H1 (cell line): Measurements from ENCODE around the gene HOXB8. TPM values are rescaled to one million over a fixed set of nuclear protein-coding genes. Genes with fewer than 3 reads are reported as not detected.

Source experiments
- CTCF ChIA-PET: fragments of 300-600 bp; sonication (Branson Sonifier 250); formaldehyde crosslinking; loops from one replicate; lab custom pipeline; 2021; ENCODE audit not compliant: partially characterized antibody; lab: Charles Lee
- POLR2A ChIA-PET: fragments of 300-600 bp; sonication (Branson Sonifier 250); formaldehyde crosslinking; loops from one replicate; lab custom pipeline; 2021; ENCODE audit warnings: inconsistent platforms; ENCODE audit not compliant: partially characterized antibody; lab: Charles Lee
- DNase-seq, 2 experiments: peaks; one replicate each; pipeline versions ENCODE4 v3.0.0 to v3.0.0-alpha.2; 2010 to 2022; ENCODE audit warnings: low spot score in 2 of 2, low read depth in 1 of 2, mixed read lengths in 1 of 2
- FAIRE-seq: peaks from 2 replicates; lab custom pipeline; 2011; peaks lifted over from hg19 to GRCh38; lab: Jason Lieb, UNC
- H2AFZ ChIP-seq: 2 replicates; pipeline ENCODE4 v1.8.1; 2012; ENCODE audit warnings: low read length, inconsistent platforms
- H2AK5ac ChIP-seq: 2 replicates; pipeline ENCODE4 v1.6.1; 2013; ENCODE audit warnings: low read depth, low read length
- H2BK120ac ChIP-seq: replicated peaks from 2 replicates; pipeline ENCODE3; 2013; ENCODE audit warnings: low read depth, low read length, inconsistent platforms
- H2BK12ac ChIP-seq: 2 replicates; pipeline ENCODE4 v1.6.1; 2013; ENCODE audit warnings: low read depth, low read length
- H2BK15ac ChIP-seq: 2 replicates; pipeline ENCODE4 v1.6.1; 2013; ENCODE audit warnings: low read length
- H2BK20ac ChIP-seq: 2 replicates; pipeline ENCODE4 v1.6.1; 2013; ENCODE audit warnings: low read length
- H2BK5ac ChIP-seq: 2 replicates; pipeline ENCODE4 v1.6.1; 2013; ENCODE audit warnings: low read depth, low read length
- H3K14ac ChIP-seq: 2 replicates; pipeline ENCODE4 v1.6.1; 2013; ENCODE audit warnings: inconsistent platforms; ENCODE audit not compliant: insufficient read length
- H3K18ac ChIP-seq: 2 replicates; pipeline ENCODE4 v1.6.1; 2013; ENCODE audit warnings: low read length; ENCODE audit errors: extremely low read depth
- H3K23ac ChIP-seq: 2 replicates; pipeline ENCODE4 v1.6.1; 2013; ENCODE audit warnings: inconsistent platforms; ENCODE audit not compliant: insufficient read length
- H3K23me2 ChIP-seq: 2 replicates; pipeline ENCODE4 v1.6.1; 2013; ENCODE audit warnings: low read depth, low read length
- H3K27ac ChIP-seq: 2 replicates; pipeline ENCODE4 v1.6.1; 2011; ENCODE audit warnings: low read depth, low read length, inconsistent platforms
- H3K27me3 ChIP-seq, 4 experiments: replicated peaks in 1 of 4; 1 replicate in 1 of 4; 2 replicates in 3 of 4; pipeline versions ENCODE4 v1.6.1 to v1.8.1; 2011 to 2013; ENCODE audit warnings: low read length in 3 of 4, mild to moderate bottlenecking in 3 of 4, inconsistent platforms in 2 of 4, mixed read lengths in 2 of 4, moderate library complexity in 1 of 4; ENCODE audit not compliant: control insufficient read depth in 3 of 4, insufficient read depth in 3 of 4; ENCODE audit errors: extremely low read depth in 1 of 4
- H3K36me3 ChIP-seq, 4 experiments: 2 replicates each; pipeline versions ENCODE4 v1.6.1 to v1.8.1; 2011 to 2013; ENCODE audit warnings: mild to moderate bottlenecking in 4 of 4, low read length in 3 of 4, moderate library complexity in 2 of 4, control low read depth in 1 of 4, inconsistent platforms in 1 of 4; ENCODE audit not compliant: insufficient read depth in 4 of 4, control insufficient read depth in 2 of 4
- H3K4ac ChIP-seq: replicated peaks from 2 replicates; pipeline ENCODE3; 2013; ENCODE audit warnings: low read length, low read depth, mixed read lengths, inconsistent platforms; ENCODE audit not compliant: insufficient read length
- H3K4me1 ChIP-seq, 4 experiments: replicated peaks in 1 of 4; 1 replicate in 1 of 4; 2 replicates in 3 of 4; pipeline versions ENCODE4 v1.6.1 to v1.8.1; 2011 to 2013; ENCODE audit warnings: low read length in 3 of 4, inconsistent platforms in 2 of 4, mixed read lengths in 1 of 4; ENCODE audit not compliant: insufficient read depth in 4 of 4, control insufficient read depth in 3 of 4
- H3K4me2 ChIP-seq, 2 experiments: 2 replicates each; pipeline versions ENCODE4 v1.6.1 to v1.8.1; 2011 to 2013; ENCODE audit warnings: low read depth in 2 of 2, low read length in 2 of 2, control low read depth in 1 of 2, inconsistent platforms in 1 of 2, mild to moderate bottlenecking in 1 of 2; ENCODE audit not compliant: insufficient read depth in 1 of 2
- H3K4me3 ChIP-seq, 4 experiments: fragments of 200-600, 300-600 bp in 1 of 4; sonication (generic), shearing (Covaris generic), sonication (Bioruptor Twin) in 1 of 4; 2 replicates each; pipeline versions ENCODE4 v1.5.1 to v1.8.1; 2011 to 2016; ENCODE audit warnings: low read length in 4 of 4, low read depth in 3 of 4, control low read depth in 2 of 4, inconsistent platforms in 2 of 4, mild to moderate bottlenecking in 2 of 4, mixed read lengths in 1 of 4, moderate library complexity in 1 of 4; ENCODE audit not compliant: insufficient read depth in 2 of 4; ENCODE audit errors: extremely low read depth in 1 of 4
- H3K56ac ChIP-seq: replicated peaks from 2 replicates; pipeline ENCODE3; 2013; ENCODE audit warnings: low read depth, mild to moderate bottlenecking, mixed read lengths, low read length, inconsistent platforms; ENCODE audit not compliant: insufficient read length
- H3K79me1 ChIP-seq: 2 replicates; pipeline ENCODE4 v1.6.1; 2013; ENCODE audit warnings: low read depth, low read length, control low read depth
- H3K79me2 ChIP-seq, 2 experiments: 2 replicates each; pipeline versions ENCODE4 v1.6.1 to v1.8.1; 2012 to 2013; ENCODE audit warnings: low read length in 2 of 2, mild to moderate bottlenecking in 2 of 2, inconsistent platforms in 1 of 2; ENCODE audit not compliant: insufficient read depth in 2 of 2, control insufficient read depth in 1 of 2
- H3K9ac ChIP-seq, 4 experiments: replicated peaks in 1 of 4; 1 replicate in 1 of 4; 2 replicates in 3 of 4; pipeline versions ENCODE4 v1.6.1 to v1.8.1; 2011 to 2013; ENCODE audit warnings: low read depth in 3 of 4, low read length in 3 of 4, control low read depth in 2 of 4, mild to moderate bottlenecking in 2 of 4, moderate library complexity in 2 of 4, inconsistent platforms in 1 of 4; ENCODE audit errors: extremely low read depth in 1 of 4
- H3K9me3 ChIP-seq, 2 experiments: 2 replicates each; pipeline versions ENCODE4 v1.6.1 to v1.8.1; 2012 to 2013; ENCODE audit warnings: mild to moderate bottlenecking in 2 of 2, moderate library complexity in 2 of 2, control low read depth in 1 of 2, inconsistent platforms in 1 of 2, low read depth in 1 of 2, low read length in 1 of 2, mixed read lengths in 1 of 2; ENCODE audit not compliant: insufficient read depth in 2 of 2
- H4K20me1 ChIP-seq, 2 experiments: replicated peaks in 1 of 2; 2 replicates each; pipeline versions ENCODE3 to v1.8.1; 2011 to 2013; ENCODE audit warnings: inconsistent platforms in 2 of 2, low read length in 2 of 2, mild to moderate bottlenecking in 1 of 2; ENCODE audit not compliant: insufficient read depth in 2 of 2, control insufficient read depth in 1 of 2
- H4K5ac ChIP-seq: 2 replicates; pipeline ENCODE4 v1.6.1; 2013; ENCODE audit warnings: low read length, low read depth, mixed read lengths, inconsistent platforms; ENCODE audit not compliant: insufficient read length
- H4K8ac ChIP-seq: 2 replicates; pipeline ENCODE4 v1.8.0; 2013; ENCODE audit warnings: mild to moderate bottlenecking, moderate library complexity, low read length, inconsistent platforms; ENCODE audit not compliant: insufficient read depth; ENCODE audit errors: extremely low read depth
- H4K91ac ChIP-seq: replicated peaks from 2 replicates; pipeline ENCODE3; 2013; ENCODE audit warnings: low read length, mixed read lengths, inconsistent platforms; ENCODE audit not compliant: insufficient read length
- CEBPB ChIP-seq: IDR thresholded peaks from 2 replicates; pipeline ENCODE4 v1.6.1; 2012; ENCODE audit warnings: low read depth, low read length
- EP300 ChIP-seq, 2 experiments: IDR thresholded peaks; 1 replicate in 1 of 2; 2 replicates in 1 of 2; pipeline ENCODE4 v1.6.1; 2011 to 2012; ENCODE audit warnings: low read depth in 2 of 2, low read length in 2 of 2, mild to moderate bottlenecking in 2 of 2, borderline replicate concordance in 1 of 2, inconsistent platforms in 1 of 2, moderate library complexity in 1 of 2
- EZH2 ChIP-seq: fragments of 200-600 bp; sonication (generic); IDR thresholded peaks from 2 replicates; pipeline ENCODE4 v1.7.1; 2012; ENCODE audit warnings: low read depth, mild to moderate bottlenecking, moderate library complexity, low read length, inconsistent platforms; ENCODE audit not compliant: severe bottlenecking
- KDM1A ChIP-seq: fragments of 200-600, 300-600 bp; sonication (generic); IDR thresholded peaks from 2 replicates; pipeline ENCODE4 v1.7.1; 2016; ENCODE audit warnings: mild to moderate bottlenecking, low read length, borderline replicate concordance
- POLR2AphosphoS5 ChIP-seq: IDR thresholded peaks from 2 replicates; pipeline ENCODE4 v1.6.1; 2011; ENCODE audit warnings: low read depth, low read length
- SAP30 ChIP-seq: fragments of 300-600 bp; sonication (generic); IDR thresholded peaks from 2 replicates; pipeline ENCODE4 v1.7.1; 2012; ENCODE audit warnings: low read length, moderate library complexity, mild to moderate bottlenecking, inconsistent platforms; ENCODE audit not compliant: insufficient read depth, insufficient replicate concordance
- SUZ12 ChIP-seq: fragments of 200-600 bp; sonication (generic); IDR thresholded peaks from 2 replicates; pipeline ENCODE4 v1.6.1; 2012; ENCODE audit warnings: mild to moderate bottlenecking, inconsistent platforms, low read length, moderate library complexity, mixed read lengths
- TAF1 ChIP-seq: IDR thresholded peaks from 2 replicates; pipeline ENCODE4 v1.6.1; 2011; ENCODE audit warnings: mild to moderate bottlenecking, low read depth, low read length
- WGBS, 2 experiments: shearing (Covaris generic) in 1 of 2; methylation state at CpG; one replicate each; pipeline versions ENCODE4 v1.1.6 to v1.1.7; 2013 to 2015; ENCODE audit warnings: low lambda C conversion rate in 2 of 2, mixed read lengths in 2 of 2, inconsistent platforms in 1 of 2, low coverage in 1 of 2, missing lambda C conversion rate in 1 of 2; ENCODE audit not compliant: insufficient replicate concordance in 2 of 2, insufficient coverage in 1 of 2, insufficient read length in 1 of 2; ENCODE audit errors: extremely low coverage in 1 of 2, missing lambda C conversion rate in 1 of 2; 5-methylcytosine and 5-hydroxymethylcytosine counted together
- polyA plus RNA-seq, 7 experiments: library from polyadenylated mRNA; depleted of rRNA in 3 of 7; stranded (reverse) in 5 of 7; unstranded in 2 of 7; fragments of >200 nt in 5 of 7; fragments of 200-250 nt in 2 of 7; gene quantifications; 1 replicate in 5 of 7; 2 replicates in 1 of 7; 4 replicates in 1 of 7; pipeline versions ENCODE4 v1.2.1 to v1.2.3, GENCODE V29; 2011 to 2013; ENCODE audit warnings: missing spikeins in 2 of 7, mixed read lengths in 2 of 7
- total RNA-seq: library from RNA; stranded (reverse); fragmentation: NEBNext Ultra II Directional; extraction: Animal tissue kit (Norgen Biotek cat#: 25700); gene quantifications from 2 replicates; pipeline ENCODE4 v1.2.1, GENCODE V29; 2021

HOXB8 gene
- total and polyA plus RNA-seq, 2 of the 8 experiments (the other 6 are each of a cell fraction or from before 2014, with no cell fraction given) = not detected

GRCh38 chr17:48631693-48632578 is 16.8 kb upstream of the HOXB8 start:
- peaks cover 97 to 100% (median 99%) of the 10 kb centered on the region in 4 experiments for H3K27me3 ChIP-seq
- no peak overlapping the region for H2BK15ac ChIP-seq
- peak overlapping the region; percentile 65; the same call in 1 of the 2 replicates for H2AK5ac ChIP-seq
- no peak overlapping the region for H3K14ac ChIP-seq
- no peak overlapping the region for H2BK20ac ChIP-seq
- 0 out of 2 replicates have a peak, but pooled peaks cover 2% of the 10 kb centered on the region for H3K23me2 ChIP-seq
- H2BK5ac ChIP-seq = no peak overlapping the region
- H3K27ac ChIP-seq = no peak overlapping the region
- H2BK12ac ChIP-seq = peak overlapping the region; percentile 68
- no peak overlapping the region for H3K9ac ChIP-seq
- ChIA-PET POLR2A (interaction anchor here (0.7 to 1.0 kb wide), 2 partner anchors 9 to 107 kb away, joined by 3 read pairs; no protein-coding TSS in a partner anchor), CTCF (interaction anchor here (0.7 to 1.9 kb wide), 14 partner anchors 9 to 247 kb away, joined by 3 to 5 read pairs (median 3); no protein-coding TSS in a partner anchor)
- no peak overlapping the region for H3K23ac ChIP-seq
- H3K56ac ChIP-seq = no peak overlapping the region
- H3K79me1 ChIP-seq = no peaks in the 10 kb centered on the region
- FAIRE-seq (no peak), DNase-seq (no peak)
- no peak overlapping the region for H3K4me2 ChIP-seq
- H3K79me2 ChIP-seq = no peaks in the 10 kb centered on the region
- no peak overlapping the region for H2AFZ ChIP-seq
- H3K9me3 ChIP-seq = no peaks in the 10 kb centered on the region
- no peak overlapping the region for H4K91ac ChIP-seq
- no peaks in the 10 kb centered on the region; a peak in 1 of 8 replicates for H3K36me3 ChIP-seq
- H4K5ac ChIP-seq = no peak overlapping the region
- no peak overlapping the region for H2BK120ac ChIP-seq
- 28% methylated on average over 7 of the region's 7 CpGs; no CpG with 5 or more reads in 1 of the 2 experiments for WGBS, 2 experiments
- no peak for TF ChIP-seq SAP30
- peak; percentile 49 for TF ChIP-seq EZH2
- no peak for TF ChIP-seq POLR2AphosphoS5
- TF ChIP-seq TAF1 = no peak
- TF ChIP-seq KDM1A = no peak
- TF ChIP-seq EP300 (IDR thresholded peaks at IDR 0.05; ENCODE audit: borderline replicate concordance in 1 of 2, low read depth in 2 of 2, low read length in 2 of 2) = no peak
- no peak for TF ChIP-seq CEBPB
- TF ChIP-seq SUZ12 = peak; percentile 67
- peak overlapping the region; percentile 48; the same call in 1 of the 2 replicates for H3K18ac ChIP-seq
- no peak overlapping the region for H3K4ac ChIP-seq
- peaks cover 44 to 45% of the 10 kb centered on the region in 2 experiments for H4K20me1 ChIP-seq
- no peak overlapping the region for H4K8ac ChIP-seq
- H3K4me1 ChIP-seq = peaks cover 0 to 5% (median 2%) of the 10 kb centered on the region in 4 experiments; a peak in 4 of 7 replicates
- H3K4me3 ChIP-seq = no peak overlapping the region
